Astrocyte (in vitro differentiated cells and primary cell): ENCODE data around the gene TNRC6C. TPM values are rescaled to one million over a fixed set of nuclear protein-coding genes. Genes with fewer than 3 reads are reported as not detected.

Experiments
- DNase-seq: peaks from one replicate; pipeline ENCODE4 v3.0.0-alpha.2; 2010; ENCODE audit warnings: low read depth
- FAIRE-seq: peaks from 2 replicates; lab custom pipeline; 2011; peaks lifted over from hg19 to GRCh38; lab: Jason Lieb, UNC
- H2AFZ ChIP-seq: 2 replicates; pipeline ENCODE4 v1.6.0; 2012; ENCODE audit warnings: low read depth, low read length, inconsistent platforms
- H3K27ac ChIP-seq: 2 replicates; pipeline ENCODE4 v1.5.1; 2011; ENCODE audit warnings: low read depth, low read length, inconsistent platforms
- H3K27me3 ChIP-seq: 2 replicates; pipeline ENCODE4 v1.6.0; 2011; ENCODE audit warnings: low read length, inconsistent platforms; ENCODE audit not compliant: insufficient read depth
- H3K36me3 ChIP-seq: 2 replicates; pipeline ENCODE4 v1.5.1; 2011; ENCODE audit warnings: low read length, inconsistent platforms; ENCODE audit not compliant: insufficient read depth
- H3K4me1 ChIP-seq: 2 replicates; pipeline ENCODE4 v1.5.1; 2011; ENCODE audit warnings: low read length, inconsistent platforms; ENCODE audit not compliant: insufficient read depth
- H3K4me2 ChIP-seq: 2 replicates; pipeline ENCODE4 v1.6.0; 2012; ENCODE audit warnings: low read length, inconsistent platforms
- H3K4me3 ChIP-seq: 2 replicates; pipeline ENCODE4 v1.5.1; 2011; ENCODE audit warnings: low read depth, mild to moderate bottlenecking, low read length, inconsistent platforms; ENCODE audit not compliant: insufficient read depth
- H3K79me2 ChIP-seq: 2 replicates; pipeline ENCODE4 v1.6.0; 2012; ENCODE audit warnings: mild to moderate bottlenecking, low read length, inconsistent platforms; ENCODE audit not compliant: insufficient read depth
- H3K9ac ChIP-seq: 2 replicates; pipeline ENCODE4 v1.6.0; 2012; ENCODE audit warnings: mild to moderate bottlenecking, low read length, inconsistent platforms
- H3K9me3 ChIP-seq: 2 replicates; pipeline ENCODE4 v1.5.1; 2012; ENCODE audit warnings: low read depth, mild to moderate bottlenecking, low read length, inconsistent platforms; ENCODE audit not compliant: insufficient read depth
- H4K20me1 ChIP-seq: 2 replicates; pipeline ENCODE4 v1.6.0; 2012; ENCODE audit warnings: low read length, inconsistent platforms; ENCODE audit not compliant: insufficient read depth
- H3K27ac Mint-ChIP-seq: one replicate; pipeline ENCODE4 v1.8.0; 2021; ENCODE audit warnings: mild to moderate bottlenecking, mixed read lengths; ENCODE audit not compliant: unreplicated experiment
- H3K27me3 Mint-ChIP-seq: one replicate; pipeline ENCODE4 v1.8.0; 2021; ENCODE audit warnings: low read depth, mixed read lengths; ENCODE audit not compliant: unreplicated experiment
- H3K36me3 Mint-ChIP-seq: one replicate; pipeline ENCODE4 v1.8.0; 2021; ENCODE audit warnings: low read depth, mixed read lengths; ENCODE audit not compliant: unreplicated experiment
- H3K4me1 Mint-ChIP-seq: one replicate; pipeline ENCODE4 v1.8.0; 2021; ENCODE audit warnings: low read depth, mixed read lengths; ENCODE audit not compliant: unreplicated experiment
- H3K4me3 Mint-ChIP-seq: one replicate; pipeline ENCODE4 v1.8.0; 2021; ENCODE audit warnings: mild to moderate bottlenecking, moderate library complexity, mixed read lengths; ENCODE audit not compliant: unreplicated experiment
- H3K9me3 Mint-ChIP-seq: one replicate; pipeline ENCODE4 v1.8.0; 2021; ENCODE audit warnings: mild to moderate bottlenecking, mixed read lengths; ENCODE audit not compliant: unreplicated experiment
- EZH2 ChIP-seq: IDR thresholded peaks from 2 replicates; pipeline ENCODE4 v1.6.1; 2012; ENCODE audit warnings: mild to moderate bottlenecking, low read length, inconsistent platforms; ENCODE audit not compliant: insufficient read depth
- total RNA-seq: library from RNA; stranded (reverse); gene quantifications from 2 replicates; pipeline ENCODE4 v1.2.1, GENCODE V29; 2021
- TF ChIP-seq, protein P1 (sequence below): IDR thresholded peaks from 2 replicates; pipeline ENCODE4 v1.5.1; 2011; ENCODE audit warnings: low read depth, mild to moderate bottlenecking, inconsistent platforms, low read length, moderate library complexity; ENCODE audit not compliant: insufficient read depth

Gene TNRC6C
- total RNA-seq, 1 donor from 2014 or later = 7.3 TPM

DNA sequence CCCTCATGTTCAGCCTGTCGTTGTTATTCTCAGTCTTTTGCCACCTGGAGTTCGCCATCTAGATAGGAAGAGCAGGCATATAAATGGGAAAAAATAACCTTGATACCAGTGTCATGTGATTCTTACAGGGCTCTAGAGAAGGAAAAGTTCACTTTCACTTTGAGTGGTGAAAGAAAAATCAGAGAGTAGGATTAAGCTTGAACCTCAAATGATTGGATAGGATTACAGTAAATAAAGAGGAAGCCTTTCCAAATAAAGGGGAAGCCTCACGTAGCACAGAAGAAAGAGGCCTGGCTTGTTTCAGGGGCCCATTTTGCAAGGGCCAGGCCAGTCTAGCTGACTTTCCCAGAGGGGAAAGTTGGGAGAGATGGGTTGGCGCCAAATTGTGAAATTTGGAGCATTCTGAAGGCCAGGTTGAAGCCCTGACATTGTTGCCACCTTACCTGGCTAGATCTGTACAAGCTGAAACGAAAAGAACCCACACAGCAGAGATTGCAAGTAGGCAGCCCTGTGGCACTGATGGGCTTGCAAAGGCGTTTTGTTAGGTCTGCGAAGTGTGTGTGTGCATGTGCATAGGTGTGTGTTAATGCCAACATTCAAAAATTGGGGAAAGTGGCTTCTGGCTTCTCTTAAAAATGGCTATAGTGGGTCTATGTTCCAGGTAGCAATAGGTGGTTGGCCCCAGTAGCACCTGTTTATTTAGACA lies 131.2 kb downstream of the TNRC6C start:
- FAIRE-seq = no peak
- H3K27me3 ChIP-seq = no peaks in the 10 kb centered on the region
- Mint-ChIP-seq H3K9me3 (no peaks in the 10 kb centered on the region), H3K4me1 (no peaks in the 10 kb centered on the region), H3K27me3 (no peaks in the 10 kb centered on the region), H3K27ac (no peak overlapping the region), H3K4me3 (no peak overlapping the region), H3K36me3 (peaks cover 12% of the 10 kb centered on the region)
- peaks cover 5% of the 10 kb centered on the region for H3K36me3 ChIP-seq
- H2AFZ ChIP-seq = no peak overlapping the region
- TF ChIP-seq EZH2 = no peak
- TF ChIP-seq, protein P1, sequence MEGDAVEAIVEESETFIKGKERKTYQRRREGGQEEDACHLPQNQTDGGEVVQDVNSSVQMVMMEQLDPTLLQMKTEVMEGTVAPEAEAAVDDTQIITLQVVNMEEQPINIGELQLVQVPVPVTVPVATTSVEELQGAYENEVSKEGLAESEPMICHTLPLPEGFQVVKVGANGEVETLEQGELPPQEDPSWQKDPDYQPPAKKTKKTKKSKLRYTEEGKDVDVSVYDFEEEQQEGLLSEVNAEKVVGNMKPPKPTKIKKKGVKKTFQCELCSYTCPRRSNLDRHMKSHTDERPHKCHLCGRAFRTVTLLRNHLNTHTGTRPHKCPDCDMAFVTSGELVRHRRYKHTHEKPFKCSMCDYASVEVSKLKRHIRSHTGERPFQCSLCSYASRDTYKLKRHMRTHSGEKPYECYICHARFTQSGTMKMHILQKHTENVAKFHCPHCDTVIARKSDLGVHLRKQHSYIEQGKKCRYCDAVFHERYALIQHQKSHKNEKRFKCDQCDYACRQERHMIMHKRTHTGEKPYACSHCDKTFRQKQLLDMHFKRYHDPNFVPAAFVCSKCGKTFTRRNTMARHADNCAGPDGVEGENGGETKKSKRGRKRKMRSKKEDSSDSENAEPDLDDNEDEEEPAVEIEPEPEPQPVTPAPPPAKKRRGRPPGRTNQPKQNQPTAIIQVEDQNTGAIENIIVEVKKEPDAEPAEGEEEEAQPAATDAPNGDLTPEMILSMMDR = no peak
- DNase-seq = no peak
- H3K9me3 ChIP-seq = no peaks in the 10 kb centered on the region
- H4K20me1 ChIP-seq = no peaks in the 10 kb centered on the region
- no peak overlapping the region for H3K4me2 ChIP-seq
- H3K79me2 ChIP-seq = no peaks in the 10 kb centered on the region
- H3K9ac ChIP-seq = no peak overlapping the region
- H3K27ac ChIP-seq = no peak overlapping the region
- no peaks in the 10 kb centered on the region for H3K4me1 ChIP-seq
- H3K4me3 ChIP-seq = no peak overlapping the region

DNA sequence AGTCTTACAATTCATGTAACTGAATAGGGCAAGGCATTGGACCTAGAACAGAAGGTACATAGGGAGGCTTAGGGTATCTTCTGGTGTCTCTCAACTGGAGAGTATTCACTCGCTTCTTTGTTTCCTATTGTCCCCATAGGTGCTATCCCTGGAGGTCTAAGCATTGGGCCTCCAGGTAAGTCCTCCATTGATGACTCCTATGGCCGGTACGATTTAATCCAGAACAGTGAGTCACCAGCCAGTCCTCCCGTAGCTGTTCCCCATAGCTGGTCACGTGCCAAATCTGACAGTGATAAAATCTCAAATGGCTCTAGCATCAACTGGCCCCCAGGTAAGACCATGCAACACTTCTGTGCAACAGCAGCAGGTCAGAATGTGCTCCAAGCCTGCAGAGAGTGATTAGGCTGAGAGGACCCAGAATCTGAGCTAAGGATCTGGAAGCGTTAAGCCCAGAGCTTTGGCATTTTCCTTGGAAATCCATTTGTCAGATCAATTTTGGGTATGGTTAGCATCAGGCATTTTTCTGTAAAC lies 134.4 kb downstream of the TNRC6C start:
- H3K27me3 Mint-ChIP-seq = no peaks in the 10 kb centered on the region
- H3K4me3 Mint-ChIP-seq = no peak overlapping the region
- TF ChIP-seq EZH2 = no peak
- TF ChIP-seq, protein P1 = no peak
- H3K9me3 Mint-ChIP-seq = no peaks in the 10 kb centered on the region
- Histone ChIP-seq H3K4me1 (no peaks in the 10 kb centered on the region), H3K27ac (no peak overlapping the region), H3K79me2 (no peaks in the 10 kb centered on the region), H4K20me1 (no peaks in the 10 kb centered on the region), H3K27me3 (no peaks in the 10 kb centered on the region), H3K36me3 (peaks cover 7% of the 10 kb centered on the region), H3K9ac (no peak overlapping the region), H3K4me3 (no peak overlapping the region), H3K4me2 (no peak overlapping the region), H2AFZ (no peak overlapping the region), H3K9me3 (no peaks in the 10 kb centered on the region)
- DNase-seq (no peak), FAIRE-seq (no peak)
- no peak overlapping the region for H3K27ac Mint-ChIP-seq
- H3K4me1 Mint-ChIP-seq = no peaks in the 10 kb centered on the region
- H3K36me3 Mint-ChIP-seq = peaks cover 21% of the 10 kb centered on the region

DNA sequence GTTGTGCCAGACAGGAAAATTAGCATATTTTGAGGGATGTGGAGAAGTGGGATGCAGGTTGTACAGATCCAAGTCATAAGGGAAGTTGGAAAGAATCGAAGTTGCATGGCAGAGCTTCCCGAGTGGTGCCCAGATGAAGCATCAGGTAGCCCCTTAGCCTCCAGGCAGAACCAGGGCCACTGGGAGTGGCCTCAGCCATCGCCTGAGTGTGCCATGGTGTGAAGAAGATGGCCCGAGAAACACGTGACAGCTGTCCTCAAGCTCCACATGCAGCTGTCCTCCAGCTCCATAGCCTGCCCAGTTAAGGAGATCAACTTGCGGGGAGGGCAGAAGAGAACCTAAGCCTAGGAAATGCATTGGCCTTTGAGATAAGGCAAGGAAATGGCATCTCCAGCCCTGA lies 136.5 kb downstream of the TNRC6C start:
- Mint-ChIP-seq H3K9me3 (peaks cover 10% of the 10 kb centered on the region), H3K36me3 (peaks cover 37% of the 10 kb centered on the region), H3K27ac (no peak overlapping the region), H3K4me1 (no peaks in the 10 kb centered on the region), H3K27me3 (no peaks in the 10 kb centered on the region), H3K4me3 (no peak overlapping the region)
- DNase-seq (no peak), FAIRE-seq (no peak)
- H3K9me3 ChIP-seq = no peaks in the 10 kb centered on the region
- no peak overlapping the region for H3K27ac ChIP-seq
- no peak overlapping the region for H3K4me2 ChIP-seq
- peaks cover 12% of the 10 kb centered on the region for H3K36me3 ChIP-seq
- H4K20me1 ChIP-seq = no peaks in the 10 kb centered on the region
- no peaks in the 10 kb centered on the region for H3K79me2 ChIP-seq
- no peaks in the 10 kb centered on the region for H3K27me3 ChIP-seq
- H3K4me3 ChIP-seq = no peak overlapping the region
- H3K9ac ChIP-seq = no peak overlapping the region
- TF ChIP-seq, protein P1 = no peak
- TF ChIP-seq EZH2 = no peak
- H3K4me1 ChIP-seq = no peaks in the 10 kb centered on the region
- H2AFZ ChIP-seq = no peak overlapping the region
